Neural crest cell (in vitro differentiated cells): ENCODE data around the gene ARID3A. TPM values are rescaled to one million over a fixed set of nuclear protein-coding genes. Genes with fewer than 3 reads are reported as not detected.

Experiments
- DNase-seq: peaks from one replicate; pipeline ENCODE4 v3.0.0; 2021; ENCODE audit warnings: low read depth, mixed read lengths, low spot score
- H3K27ac Mint-ChIP-seq: one replicate; pipeline ENCODE4 v1.8.0; 2021; ENCODE audit warnings: mild to moderate bottlenecking, mixed read lengths; ENCODE audit not compliant: unreplicated experiment
- H3K27me3 Mint-ChIP-seq: 2 replicates; pipeline ENCODE4 v1.8.0; 2021; ENCODE audit warnings: low read depth, mild to moderate bottlenecking, mixed read lengths
- H3K36me3 Mint-ChIP-seq: 2 replicates; pipeline ENCODE4 v1.8.0; 2021; ENCODE audit warnings: low read depth, mild to moderate bottlenecking, mixed read lengths
- H3K4me1 Mint-ChIP-seq: 2 replicates; pipeline ENCODE4 v1.8.0; 2021; ENCODE audit warnings: mixed read lengths
- H3K4me3 Mint-ChIP-seq: one replicate; pipeline ENCODE4 v1.8.0; 2021; ENCODE audit warnings: mild to moderate bottlenecking, mixed read lengths
- H3K9me3 Mint-ChIP-seq: 2 replicates; pipeline ENCODE4 v1.8.0; 2021; ENCODE audit warnings: mixed read lengths
- total RNA-seq: library from RNA; stranded (reverse); gene quantifications from 2 replicates; pipeline ENCODE4 v1.2.1, GENCODE V29; 2021
- TF ChIP-seq, protein P1 (sequence below): fragments of 200-600 bp; sonication (generic); conservative IDR thresholded peaks from 2 replicates; pipeline ENCODE4 v1.5.0; 2021; ENCODE audit warnings: antibody characterized with exemption, mild to moderate bottlenecking

The ARID3A gene
- total RNA-seq, 1 donor from 2014 or later: 48.4 TPM

DNA sequence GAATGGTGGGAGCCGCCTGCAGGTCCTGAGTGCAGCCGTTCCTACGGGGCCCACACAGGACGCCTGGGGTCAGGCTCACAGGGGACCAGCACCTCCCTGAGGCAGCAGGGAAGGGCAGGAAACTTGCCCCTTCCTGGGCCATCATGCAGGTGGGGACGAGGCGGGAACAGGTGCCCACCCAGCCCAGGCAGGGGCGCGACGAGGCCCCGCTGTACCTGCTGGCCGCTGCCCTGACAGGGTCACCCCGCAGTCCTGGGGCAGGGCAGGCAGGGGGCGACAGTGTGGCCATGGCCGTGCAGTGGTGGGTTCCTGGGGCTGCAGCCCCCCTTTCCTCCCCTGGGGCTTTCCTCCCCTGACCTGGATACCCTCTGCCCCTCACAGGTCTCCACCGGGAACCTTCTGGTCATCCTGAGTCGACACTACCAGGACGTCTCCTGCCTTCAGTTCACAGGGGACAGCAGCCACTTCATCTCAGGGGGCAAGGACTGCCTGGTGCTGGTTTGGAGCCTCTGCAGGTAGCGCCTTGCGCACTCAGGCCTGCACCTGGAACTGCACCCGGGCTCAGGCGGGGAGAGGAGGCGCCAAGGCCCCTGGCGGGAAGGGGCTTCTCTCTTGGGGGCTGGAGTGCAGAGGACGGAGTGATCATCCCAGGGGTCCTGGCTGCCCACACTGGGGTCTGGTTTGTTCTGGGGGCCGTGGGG, 63.7 kb downstream of the ARID3A start:
- Mint-ChIP-seq H3K4me3 (no peak overlapping the region), H3K4me1 (peaks cover 11% of the 10 kb centered on the region), H3K27me3 (peaks cover 7% of the 10 kb centered on the region), H3K36me3 (peaks cover 2% of the 10 kb centered on the region), H3K27ac (no peak overlapping the region), H3K9me3 (no peaks in the 10 kb centered on the region)
- TF ChIP-seq, protein P1, sequence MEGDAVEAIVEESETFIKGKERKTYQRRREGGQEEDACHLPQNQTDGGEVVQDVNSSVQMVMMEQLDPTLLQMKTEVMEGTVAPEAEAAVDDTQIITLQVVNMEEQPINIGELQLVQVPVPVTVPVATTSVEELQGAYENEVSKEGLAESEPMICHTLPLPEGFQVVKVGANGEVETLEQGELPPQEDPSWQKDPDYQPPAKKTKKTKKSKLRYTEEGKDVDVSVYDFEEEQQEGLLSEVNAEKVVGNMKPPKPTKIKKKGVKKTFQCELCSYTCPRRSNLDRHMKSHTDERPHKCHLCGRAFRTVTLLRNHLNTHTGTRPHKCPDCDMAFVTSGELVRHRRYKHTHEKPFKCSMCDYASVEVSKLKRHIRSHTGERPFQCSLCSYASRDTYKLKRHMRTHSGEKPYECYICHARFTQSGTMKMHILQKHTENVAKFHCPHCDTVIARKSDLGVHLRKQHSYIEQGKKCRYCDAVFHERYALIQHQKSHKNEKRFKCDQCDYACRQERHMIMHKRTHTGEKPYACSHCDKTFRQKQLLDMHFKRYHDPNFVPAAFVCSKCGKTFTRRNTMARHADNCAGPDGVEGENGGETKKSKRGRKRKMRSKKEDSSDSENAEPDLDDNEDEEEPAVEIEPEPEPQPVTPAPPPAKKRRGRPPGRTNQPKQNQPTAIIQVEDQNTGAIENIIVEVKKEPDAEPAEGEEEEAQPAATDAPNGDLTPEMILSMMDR: peak; percentile 33
- DNase-seq: no peak

DNA sequence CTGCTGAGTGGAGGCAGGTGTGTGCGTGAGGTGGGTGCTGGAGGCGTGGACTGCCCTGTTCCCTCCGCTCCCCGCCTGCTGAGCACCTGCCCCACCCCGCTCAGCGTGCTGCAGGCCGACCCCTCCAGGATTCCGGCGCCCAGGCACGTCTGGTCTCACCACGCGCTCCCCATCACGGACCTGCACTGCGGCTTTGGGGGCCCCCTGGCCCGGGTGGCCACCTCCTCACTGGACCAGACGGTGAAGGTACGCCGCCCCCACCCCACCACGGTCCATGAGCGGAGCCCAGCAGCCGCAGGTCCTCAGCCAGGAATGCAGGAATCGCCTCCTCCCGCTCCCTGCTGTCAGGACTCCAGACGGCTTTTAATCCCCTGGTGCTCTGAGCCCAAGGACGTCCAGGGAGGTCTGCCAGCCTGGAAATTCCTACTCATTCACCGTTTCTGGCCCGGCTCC, 64.3 kb downstream of the ARID3A start:
- peaks cover 4% of the 10 kb centered on the region for H3K27me3 Mint-ChIP-seq
- TF ChIP-seq, protein P1: no peak
- peaks cover 2% of the 10 kb centered on the region for H3K36me3 Mint-ChIP-seq
- H3K27ac Mint-ChIP-seq: no peak overlapping the region
- H3K4me3 Mint-ChIP-seq: no peak overlapping the region
- peaks cover 5% of the 10 kb centered on the region for H3K4me1 Mint-ChIP-seq
- no peaks in the 10 kb centered on the region for H3K9me3 Mint-ChIP-seq
- no peak for DNase-seq

DNA sequence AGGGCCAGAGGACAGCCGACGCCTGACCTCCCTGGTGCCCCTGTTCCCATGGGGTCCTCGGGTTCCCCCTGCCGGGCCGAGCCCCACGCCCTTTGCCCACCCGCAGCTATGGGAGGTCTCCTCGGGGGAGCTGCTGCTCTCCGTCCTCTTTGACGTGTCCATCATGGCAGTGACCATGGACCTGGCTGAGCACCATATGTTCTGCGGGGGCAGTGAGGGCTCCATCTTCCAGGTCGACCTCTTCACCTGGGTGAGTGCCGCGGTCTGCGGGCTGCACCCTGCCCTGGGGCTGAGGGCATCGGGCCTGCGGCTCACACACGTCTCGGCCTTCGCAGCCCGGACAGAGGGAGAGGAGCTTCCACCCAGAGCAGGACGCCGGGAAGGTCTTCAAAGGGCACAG, 64.9 kb downstream of the ARID3A start:
- DNase-seq: no peak
- H3K9me3 Mint-ChIP-seq: no peaks in the 10 kb centered on the region
- TF ChIP-seq, protein P1: no peak
- no peak overlapping the region for H3K4me3 Mint-ChIP-seq
- peaks cover 10% of the 10 kb centered on the region for H3K27me3 Mint-ChIP-seq
- peaks cover 2% of the 10 kb centered on the region for H3K36me3 Mint-ChIP-seq
- peaks cover under 1% of the 10 kb centered on the region for H3K4me1 Mint-ChIP-seq
- no peak overlapping the region for H3K27ac Mint-ChIP-seq

DNA sequence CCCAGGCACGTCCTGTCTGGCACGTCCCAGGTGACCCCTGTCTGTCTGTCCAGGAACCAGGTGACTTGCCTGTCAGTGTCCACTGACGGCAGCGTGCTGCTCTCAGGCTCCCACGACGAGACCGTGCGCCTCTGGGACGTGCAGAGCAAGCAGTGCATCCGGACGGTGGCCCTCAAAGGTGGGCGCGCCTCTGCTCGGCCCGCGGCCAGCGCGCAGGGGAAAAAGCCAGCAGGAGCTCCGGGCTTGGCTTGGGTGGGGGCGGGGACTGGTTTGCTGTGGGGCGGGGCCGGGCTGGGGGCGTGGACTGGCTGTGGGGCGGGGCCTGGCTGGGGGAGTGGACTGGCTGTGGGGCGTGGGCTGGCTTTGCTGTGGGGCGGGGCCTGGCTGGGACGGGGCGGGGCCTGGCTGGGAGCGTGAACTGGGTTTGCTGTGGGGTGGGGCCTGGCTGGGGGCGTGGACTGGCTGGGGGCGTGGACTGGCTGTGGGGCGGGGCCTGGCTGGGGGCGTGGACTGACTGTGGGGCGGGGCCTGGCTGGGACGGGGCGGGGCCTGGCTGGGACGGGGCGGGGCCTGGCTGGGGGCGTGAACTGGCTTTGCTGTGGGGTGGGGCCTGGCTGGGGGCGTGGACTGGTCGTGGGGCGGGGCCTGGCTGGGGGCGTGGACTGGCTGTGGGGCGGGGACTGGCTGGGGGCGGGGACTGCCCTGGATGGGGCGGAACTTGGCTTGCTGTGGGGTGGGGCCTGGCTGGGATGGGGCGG, 65.5 kb downstream of the ARID3A start:
- DNase-seq: no peak
- peaks cover 2% of the 10 kb centered on the region for H3K36me3 Mint-ChIP-seq
- H3K27ac Mint-ChIP-seq: no peak overlapping the region

DNA sequence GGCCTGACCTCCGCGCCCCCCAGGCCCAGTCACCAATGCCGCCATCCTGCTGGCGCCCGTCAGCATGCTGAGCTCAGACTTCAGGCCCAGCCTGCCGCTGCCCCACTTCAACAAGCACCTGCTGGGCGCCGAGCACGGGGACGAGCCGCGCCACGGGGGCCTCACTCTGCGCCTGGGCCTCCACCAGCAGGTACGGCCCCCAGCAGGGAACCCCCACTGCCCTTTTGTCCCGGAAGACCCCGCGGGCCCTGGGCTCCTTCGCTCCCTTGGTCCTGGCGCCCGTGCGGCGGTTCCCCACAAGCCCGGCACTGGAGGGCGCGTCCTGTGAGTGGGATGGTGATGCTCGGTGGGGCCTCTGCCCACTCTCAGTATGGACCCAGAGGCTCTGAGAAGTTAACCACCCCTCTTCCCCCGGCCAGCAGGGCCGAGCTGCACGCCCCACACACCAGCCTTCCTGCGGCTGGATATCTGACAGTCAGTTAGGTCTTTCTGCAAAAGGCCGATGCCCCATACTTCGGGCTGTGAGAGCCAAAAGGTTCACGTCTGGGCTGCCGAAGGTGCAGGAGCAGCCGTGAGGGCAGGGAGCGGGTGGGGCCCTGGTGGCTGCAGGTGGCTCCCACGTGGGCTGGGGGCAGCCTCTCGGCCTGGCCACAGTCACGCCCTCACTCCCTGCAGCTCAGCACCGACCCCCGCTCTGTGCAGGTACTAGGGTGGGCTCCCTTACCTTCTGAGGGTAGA, 66.3 kb downstream of the ARID3A start:
- H3K9me3 Mint-ChIP-seq: no peaks in the 10 kb centered on the region
- peaks cover 2% of the 10 kb centered on the region for H3K36me3 Mint-ChIP-seq
- peaks cover 22% of the 10 kb centered on the region for H3K27me3 Mint-ChIP-seq
- TF ChIP-seq, protein P1: no peak
- H3K4me1 Mint-ChIP-seq: no peaks in the 10 kb centered on the region
- H3K4me3 Mint-ChIP-seq: no peak overlapping the region
- H3K27ac Mint-ChIP-seq: no peak overlapping the region
- no peak for DNase-seq

More for the DNA sequence above, 65.5 kb downstream of the ARID3A start:
- TF ChIP-seq, protein P1: no peak
- peaks cover 16% of the 10 kb centered on the region for H3K27me3 Mint-ChIP-seq
- H3K9me3 Mint-ChIP-seq: no peaks in the 10 kb centered on the region
- no peaks in the 10 kb centered on the region for H3K4me1 Mint-ChIP-seq
- no peak overlapping the region for H3K4me3 Mint-ChIP-seq
